DOHH2 (cell line): ENCODE data around the gene CHMP4A.

Experiments used
- CTCF ChIP-seq: fragments of 200-600 bp; sonication (generic); IDR thresholded peaks from one replicate; pipeline ENCODE4 v1.5.1; 2014; ENCODE audit warnings: antibody characterized with exemption, mild to moderate bottlenecking, low read depth, low read length; ENCODE audit not compliant: poor library complexity, severe bottlenecking
- EZH2phosphoT487 ChIP-seq: fragments of 200-600 bp; sonication (generic); IDR thresholded peaks from 2 replicates; pipeline ENCODE4 v1.6.1; 2017; ENCODE audit warnings: borderline replicate concordance, mild to moderate bottlenecking, antibody characterized with exemption, low read length, moderate library complexity, mixed read lengths

- no peak for TF ChIP-seq CTCF
- no peak for TF ChIP-seq EZH2phosphoT487
These were observed 18.5 kb downstream of the CHMP4A start for GRCh38 chr14:24194873-24195185.
